ENCODE data around the gene PTPRE.

DNA sequence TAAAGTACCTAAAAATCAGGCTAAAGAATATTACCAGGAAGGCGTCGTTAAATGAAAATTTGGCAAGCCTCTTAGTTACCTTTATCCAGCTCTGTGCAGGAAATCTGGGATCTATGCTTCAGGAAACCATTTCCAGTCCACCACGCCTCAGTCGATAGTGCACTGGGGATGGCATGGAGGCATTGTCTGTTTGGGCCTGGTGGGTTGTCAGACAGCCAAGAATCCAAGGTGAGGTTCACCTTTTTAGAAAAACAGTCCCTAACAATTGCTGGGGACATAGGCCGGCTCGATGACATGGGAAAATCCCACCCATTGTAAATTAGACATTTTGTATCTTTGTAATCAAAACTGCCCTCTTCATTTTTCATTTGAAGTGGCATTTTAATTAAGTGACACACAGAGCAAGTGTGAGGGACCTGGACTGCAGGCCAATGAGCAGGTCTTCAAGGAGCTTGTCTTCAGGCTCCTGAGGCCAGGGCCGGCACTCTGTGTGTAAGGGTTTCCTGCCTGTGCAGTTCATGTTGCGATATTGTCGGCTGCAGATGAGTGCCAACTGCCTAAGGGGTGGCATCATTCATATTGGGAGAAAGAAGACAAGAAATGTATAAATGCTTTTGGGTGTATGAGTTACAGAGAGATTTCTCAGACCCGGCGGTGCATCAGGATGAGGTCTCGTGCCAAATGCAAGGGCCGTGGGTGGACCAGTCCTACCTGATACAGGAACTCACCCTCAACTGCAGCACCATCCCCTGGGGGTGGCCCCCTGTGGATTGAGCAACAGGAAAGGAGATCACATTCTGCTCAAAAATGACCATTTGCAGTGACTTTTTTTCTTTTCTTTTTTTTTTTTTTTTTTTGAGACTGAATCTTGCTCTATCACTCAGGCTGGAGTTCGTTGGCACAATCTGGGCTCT is 80.8 kb downstream of the PTPRE start:
- TF ChIP-seq, protein P1, sequence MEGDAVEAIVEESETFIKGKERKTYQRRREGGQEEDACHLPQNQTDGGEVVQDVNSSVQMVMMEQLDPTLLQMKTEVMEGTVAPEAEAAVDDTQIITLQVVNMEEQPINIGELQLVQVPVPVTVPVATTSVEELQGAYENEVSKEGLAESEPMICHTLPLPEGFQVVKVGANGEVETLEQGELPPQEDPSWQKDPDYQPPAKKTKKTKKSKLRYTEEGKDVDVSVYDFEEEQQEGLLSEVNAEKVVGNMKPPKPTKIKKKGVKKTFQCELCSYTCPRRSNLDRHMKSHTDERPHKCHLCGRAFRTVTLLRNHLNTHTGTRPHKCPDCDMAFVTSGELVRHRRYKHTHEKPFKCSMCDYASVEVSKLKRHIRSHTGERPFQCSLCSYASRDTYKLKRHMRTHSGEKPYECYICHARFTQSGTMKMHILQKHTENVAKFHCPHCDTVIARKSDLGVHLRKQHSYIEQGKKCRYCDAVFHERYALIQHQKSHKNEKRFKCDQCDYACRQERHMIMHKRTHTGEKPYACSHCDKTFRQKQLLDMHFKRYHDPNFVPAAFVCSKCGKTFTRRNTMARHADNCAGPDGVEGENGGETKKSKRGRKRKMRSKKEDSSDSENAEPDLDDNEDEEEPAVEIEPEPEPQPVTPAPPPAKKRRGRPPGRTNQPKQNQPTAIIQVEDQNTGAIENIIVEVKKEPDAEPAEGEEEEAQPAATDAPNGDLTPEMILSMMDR (optimal IDR thresholded peaks at IDR 0.05 in 1 of 3, IDR thresholded peaks at IDR 0.05 in 1 of 3, conservative IDR thresholded peaks at IDR 0.05 in 1 of 3; ENCODE audit: extremely low read depth in 1 of 3, insufficient read depth in 2 of 3, low read length in 3 of 3): no peak
- TF ChIP-seq EZH2 (IDR thresholded peaks at IDR 0.05; ENCODE audit: low read length): no peak

All from keratinocyte (primary cell).